Measurements from ENCODE around the gene RNPS1.

RNPS1 gene

DNA sequence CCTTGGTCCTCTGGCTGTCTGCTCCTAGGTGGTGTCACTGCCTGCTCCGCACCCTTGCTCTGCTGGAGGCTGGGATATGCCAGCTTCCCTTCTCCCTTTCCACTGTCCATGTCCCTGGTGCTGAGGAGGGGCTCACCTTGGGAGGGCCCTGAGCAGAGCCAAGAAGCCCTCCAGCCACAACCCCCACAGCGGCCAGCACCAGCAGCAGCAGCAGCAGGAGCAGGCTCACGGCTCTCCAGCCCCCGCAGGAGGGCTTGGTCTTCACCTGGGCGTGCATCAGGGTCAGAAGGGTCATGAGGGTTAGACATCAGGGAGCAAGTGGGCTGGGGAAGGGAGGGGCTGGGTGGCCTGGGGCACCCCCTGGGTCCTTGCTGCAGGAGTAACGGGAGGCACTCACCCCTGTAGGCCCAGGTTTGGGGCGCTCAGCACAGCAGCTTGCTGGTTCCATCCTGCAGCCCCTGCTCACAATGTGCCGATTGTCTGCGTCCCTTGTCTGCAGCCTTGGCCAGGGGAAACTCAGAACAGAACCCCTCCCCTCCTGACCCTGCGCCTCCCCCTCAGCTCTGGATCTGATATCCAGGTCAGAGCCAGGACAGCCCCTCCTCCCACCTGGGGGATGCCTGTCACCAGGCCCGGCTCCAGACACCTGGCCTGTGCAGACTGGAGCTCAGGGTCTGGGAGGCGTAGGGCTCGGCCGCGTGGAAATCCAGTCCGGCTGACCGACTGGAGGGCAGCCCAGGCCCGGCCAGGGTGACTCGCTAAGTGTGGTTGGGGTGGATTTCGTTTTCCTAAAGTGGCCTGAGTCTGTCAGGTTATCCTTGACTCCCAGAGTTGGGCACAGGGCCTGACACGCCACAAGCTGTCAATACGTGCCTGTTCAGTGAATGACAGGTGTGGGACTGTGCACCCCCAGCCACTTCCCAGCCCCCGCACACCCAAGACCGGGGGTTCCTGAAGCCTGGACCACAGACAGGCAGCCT, 57.2 kb downstream of the RNPS1 start, which contains the start of gene BRICD5:
Gene BRICD5, minus strand, starts transcription at position 478 of the 980 bp plus-strand sequence. Its CDS starts 30 bp downstream, at position 448.
- DNase-seq = no peak

DNA sequence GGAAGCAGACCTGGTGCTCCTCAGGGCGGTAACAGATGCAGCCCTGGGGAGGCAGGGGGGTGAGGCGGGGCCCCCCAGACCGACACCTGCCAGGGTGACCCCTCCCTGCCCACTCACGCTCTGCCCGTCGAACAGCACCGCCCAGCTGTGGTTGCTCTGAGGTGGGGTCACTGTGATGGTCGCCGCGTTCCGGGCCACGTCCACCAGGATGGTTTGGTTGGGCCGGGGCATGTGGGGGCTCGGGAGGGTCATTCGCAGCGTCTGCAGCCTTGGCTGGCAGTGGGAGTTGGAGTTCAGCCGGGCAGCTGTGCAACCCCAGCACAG, 58.0 kb downstream of the RNPS1 start:
- no peak for DNase-seq

DNA sequence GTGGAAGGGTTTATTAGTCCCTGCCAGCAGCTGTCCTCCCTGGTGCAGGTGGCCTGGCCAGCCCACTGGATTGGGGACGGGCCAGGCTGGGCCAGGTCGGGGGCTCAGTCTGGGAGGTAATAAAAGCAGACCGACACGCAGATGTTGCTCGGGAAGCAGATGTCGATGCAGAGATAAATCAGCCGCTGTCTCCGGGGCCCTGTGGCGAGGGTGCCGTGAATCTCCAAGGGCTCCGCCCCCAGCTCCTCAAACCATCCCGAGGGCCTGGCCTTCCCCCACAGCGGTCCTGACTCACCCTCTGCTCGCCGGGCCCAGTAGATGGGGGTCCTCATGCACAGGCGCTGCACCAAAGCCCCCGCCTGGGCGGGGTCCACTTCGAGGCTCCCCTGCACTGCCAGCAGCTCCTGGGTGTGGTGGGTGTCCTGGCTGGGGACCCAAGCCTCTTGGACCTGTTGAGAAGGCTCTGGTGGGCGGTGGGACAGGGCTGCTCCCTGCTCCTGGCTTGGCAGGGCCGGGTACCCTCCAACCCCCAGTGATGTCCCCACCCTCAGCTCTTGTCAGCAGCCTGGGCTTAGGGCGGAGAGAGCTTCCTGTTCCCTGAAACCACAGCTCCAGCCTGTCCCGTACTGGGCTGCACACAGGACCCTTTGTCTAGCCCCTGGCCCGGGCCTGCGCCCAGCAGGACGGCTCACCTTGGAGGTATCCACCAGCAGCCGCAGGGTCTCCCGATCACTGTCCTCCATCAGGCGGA, 58.5 kb downstream of the RNPS1 start:
- no peak for DNase-seq

DNA sequence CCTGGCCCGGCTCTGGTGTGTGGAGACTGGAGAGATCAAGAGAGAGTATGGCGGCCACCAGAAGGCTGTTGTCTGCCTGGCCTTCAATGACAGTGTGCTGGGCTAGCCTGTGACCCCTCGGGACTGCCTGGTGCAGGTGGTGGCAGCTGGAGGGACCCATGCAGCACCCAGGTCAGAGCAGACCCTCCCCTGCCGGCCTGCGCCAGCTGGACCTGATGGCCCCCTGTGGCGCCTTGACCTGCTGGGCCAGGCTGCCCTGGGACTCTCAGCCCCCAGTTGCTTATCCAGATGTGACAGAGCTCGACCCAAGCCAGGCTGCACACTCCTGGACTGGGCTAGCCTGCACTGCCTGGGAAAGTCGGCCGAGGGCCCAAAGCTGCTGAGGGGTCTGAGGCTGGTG, 59.2 kb downstream of the RNPS1 start:
- no peak for DNase-seq

DNA sequence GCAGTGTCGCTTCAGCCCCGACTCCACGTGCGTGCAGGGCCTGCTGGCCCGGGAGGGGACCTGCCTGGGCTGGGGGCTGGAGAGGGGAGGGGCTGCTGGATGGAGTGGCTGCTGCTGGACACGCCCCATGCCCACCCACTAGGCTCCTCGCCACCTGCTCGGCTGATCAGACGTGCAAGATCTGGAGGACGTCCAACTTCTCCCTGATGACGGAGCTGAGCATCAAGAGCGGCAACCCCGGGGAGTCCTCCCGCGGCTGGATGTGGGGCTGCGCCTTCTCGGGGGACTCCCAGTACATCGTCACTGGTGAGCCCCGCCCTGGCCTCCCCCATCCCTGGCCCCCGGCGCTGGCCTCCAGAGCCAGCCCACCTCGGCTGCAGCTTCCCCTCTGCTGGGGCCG, 59.6 kb downstream of the RNPS1 start:
- peak; percentile 67 for DNase-seq

DNA sequence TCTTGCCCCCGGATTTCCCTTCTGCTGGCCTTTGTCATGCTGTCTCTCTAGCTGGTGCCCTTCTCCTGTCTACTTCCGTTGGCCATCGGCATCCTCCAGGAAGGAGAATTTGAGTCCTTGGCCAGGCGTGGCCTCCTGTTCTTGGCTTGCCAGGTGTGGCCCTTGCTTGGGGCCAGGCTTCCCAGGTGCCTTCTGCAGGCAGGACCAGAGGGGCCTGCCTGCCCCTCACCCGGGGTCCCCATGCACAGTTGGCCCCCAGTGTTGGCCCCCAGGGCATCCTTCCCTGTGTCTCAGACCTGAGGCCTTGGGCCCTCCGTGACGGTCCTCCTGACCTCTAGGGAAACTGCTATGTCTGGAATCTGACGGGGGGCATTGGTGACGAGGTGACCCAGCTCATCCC, 60.1 kb downstream of the RNPS1 start:
- DNase-seq = no peak

DNA sequence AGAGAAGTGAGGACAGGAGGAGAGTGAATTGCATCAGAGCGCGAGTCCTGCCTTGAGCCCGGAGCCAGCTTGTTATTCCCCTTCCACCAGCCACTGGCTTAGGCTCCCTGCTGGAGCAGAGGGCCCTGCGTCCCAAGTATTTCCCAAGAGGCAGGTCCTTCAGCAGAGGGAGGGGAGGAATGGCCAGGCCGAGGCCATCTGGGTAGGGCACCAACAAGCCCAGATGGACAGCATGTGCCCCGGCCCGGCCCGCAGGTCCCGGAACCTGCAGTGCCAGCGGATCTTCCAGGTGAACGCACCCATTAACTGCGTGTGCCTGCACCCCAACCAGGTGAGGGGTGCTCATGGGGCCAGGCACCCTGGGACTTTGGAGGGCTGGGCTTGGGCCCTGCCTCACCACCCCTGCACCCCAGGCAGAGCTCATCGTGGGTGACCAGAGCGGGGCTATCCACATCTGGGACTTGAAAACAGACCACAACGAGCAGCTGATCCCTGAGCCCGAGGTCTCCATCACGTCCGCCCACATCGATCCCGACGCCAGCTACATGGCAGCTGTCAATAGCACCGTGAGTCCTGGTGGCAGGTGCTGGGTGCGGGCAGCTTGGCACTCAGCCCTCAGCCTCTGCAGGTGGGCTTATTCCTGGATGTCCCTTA, 61.0 kb downstream of the RNPS1 start:
- no peak for DNase-seq

DNA sequence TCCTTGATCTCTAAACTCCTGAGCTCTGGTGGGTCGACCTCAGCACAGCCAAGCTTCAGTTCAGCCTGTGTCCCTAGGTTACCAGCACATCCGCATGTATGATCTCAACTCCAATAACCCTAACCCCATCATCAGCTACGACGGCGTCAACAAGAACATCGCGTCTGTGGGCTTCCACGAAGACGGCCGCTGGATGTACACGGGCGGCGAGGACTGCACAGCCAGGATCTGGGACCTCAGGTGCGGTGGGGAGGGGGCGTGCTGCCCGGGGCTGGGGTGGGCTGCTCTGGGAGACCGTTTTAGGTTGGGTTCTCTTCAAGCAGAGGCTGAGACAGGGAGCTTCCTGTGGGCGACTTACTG, 61.5 kb downstream of the RNPS1 start:
- DNase-seq = no peak

DNA sequence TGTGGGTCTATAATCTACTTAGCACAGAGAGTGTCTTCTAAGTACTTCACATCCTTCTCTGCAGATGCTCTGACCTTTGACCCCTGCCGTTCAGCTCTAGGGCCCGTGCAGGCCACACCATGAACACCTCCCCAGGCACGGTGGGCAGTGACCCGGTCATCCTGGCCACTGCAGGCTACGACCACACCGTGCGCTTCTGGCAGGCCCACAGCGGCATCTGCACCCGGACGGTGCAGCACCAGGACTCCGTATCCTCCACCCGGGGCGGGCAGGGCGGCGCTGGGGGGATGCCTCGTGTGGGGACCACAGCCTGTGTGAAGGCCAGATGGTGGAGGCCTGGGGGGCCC, 62.0 kb downstream of the RNPS1 start:
- DNase-seq = no peak

DNA sequence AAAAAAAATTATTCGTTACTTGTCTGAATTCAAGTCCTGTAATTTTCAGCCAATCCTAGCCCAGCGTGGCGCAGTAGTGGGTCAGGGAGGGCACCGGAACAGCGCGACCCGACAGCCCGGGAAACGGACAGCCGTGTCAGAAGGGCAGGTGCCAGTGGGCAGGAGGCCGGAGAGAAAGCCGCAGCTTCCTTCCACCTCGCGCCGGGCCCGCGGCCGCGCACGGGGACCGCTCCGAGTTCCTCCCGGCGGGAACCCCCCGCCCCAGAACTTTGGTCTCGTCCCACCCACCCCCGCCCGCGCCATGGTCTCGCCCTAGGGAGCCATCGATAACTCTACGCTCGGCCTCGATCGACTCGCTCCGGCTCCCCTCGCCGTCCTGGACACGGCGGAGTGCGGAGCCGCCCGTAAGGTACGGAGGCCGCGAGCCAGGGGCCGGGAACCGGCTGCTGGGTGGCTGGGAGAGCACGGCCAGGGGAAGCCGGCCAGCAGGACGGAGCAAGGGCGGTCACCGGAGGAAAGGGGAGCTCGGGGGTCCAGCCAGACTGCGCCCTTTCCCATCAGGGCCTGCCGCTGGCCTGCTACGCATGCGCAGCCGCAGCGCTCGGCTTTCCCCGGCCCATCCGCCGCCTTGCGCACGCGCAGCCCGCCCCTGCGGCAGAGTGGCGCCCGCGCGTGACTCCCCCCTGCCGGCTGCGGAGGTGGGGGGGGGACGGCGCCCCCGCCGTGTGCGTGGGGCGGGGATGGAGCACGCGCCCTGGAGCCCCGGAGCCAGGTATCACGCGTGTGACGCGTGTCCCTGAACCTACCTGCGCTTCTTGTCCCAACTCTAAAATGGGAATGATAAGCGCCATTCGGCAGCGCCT, 62.6 kb downstream of the RNPS1 start, which contains the start of gene MLST8:
Gene MLST8, plus strand, starts transcription at position 351 of the 863 bp plus-strand sequence. CDS start 632 bp downstream, outside the sequence.
- DNase-seq = peak; percentile 78

DNA sequence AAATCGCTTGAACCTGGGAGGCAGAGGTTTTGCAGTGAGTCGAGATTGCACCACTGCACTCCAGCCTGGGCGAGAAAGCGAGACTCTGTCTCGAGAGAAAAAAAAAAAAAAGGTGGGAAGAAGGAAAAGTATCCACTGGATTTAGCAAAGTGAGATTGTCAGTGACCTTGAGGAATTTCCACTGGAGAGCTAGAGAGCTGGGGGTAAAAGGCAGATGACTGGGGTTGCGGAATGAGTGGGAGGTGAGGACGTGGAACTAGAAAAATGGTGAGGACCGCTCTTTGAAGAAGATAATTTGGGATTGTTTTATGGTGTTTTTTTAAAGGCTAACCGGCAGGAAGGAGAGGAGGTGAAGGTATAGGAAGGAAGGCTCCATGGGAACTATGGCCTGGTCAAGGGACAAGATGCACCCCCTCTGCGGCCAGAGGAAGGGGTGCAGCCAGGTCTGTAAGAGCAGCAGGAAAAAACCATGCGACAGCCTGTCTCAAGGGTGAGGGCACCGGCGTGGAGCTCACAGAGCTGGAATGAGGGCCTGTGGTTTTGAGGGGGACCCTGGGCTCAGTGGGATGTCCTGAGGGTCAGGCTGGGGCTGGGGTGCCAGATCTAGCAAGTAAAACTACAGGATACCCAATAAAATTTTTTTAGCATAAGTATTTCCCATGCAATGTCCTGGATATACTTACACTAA, 63.4 kb downstream of the RNPS1 start:
- DNase-seq = no peak
